Keratinocyte (primary cell): ENCODE measurements around the gene CPA3.

Experiments
- CTCF ChIP-seq, 3 experiments: IDR thresholded peaks in 1 of 3; conservative IDR thresholded peaks in 1 of 3; optimal IDR thresholded peaks in 1 of 3; 2 replicates in 2 of 3; 3 replicates in 1 of 3; pipeline versions ENCODE3 to v1.5.1; 2011; ENCODE audit warnings: low read length in 3 of 3, mild to moderate bottlenecking in 3 of 3, moderate library complexity in 2 of 3, control low read depth in 1 of 3, inconsistent platforms in 1 of 3; ENCODE audit not compliant: insufficient read depth in 2 of 3; ENCODE audit errors: extremely low read depth in 1 of 3
- EZH2 ChIP-seq: IDR thresholded peaks from one replicate; pipeline ENCODE4 v1.6.1; 2012; ENCODE audit warnings: inconsistent platforms, mild to moderate bottlenecking, low read length, moderate library complexity

- TF ChIP-seq CTCF (optimal IDR thresholded peaks at IDR 0.05 in 1 of 3, IDR thresholded peaks at IDR 0.05 in 1 of 3, conservative IDR thresholded peaks at IDR 0.05 in 1 of 3; ENCODE audit: extremely low read depth in 1 of 3, insufficient read depth in 2 of 3, low read length in 3 of 3) (no peak), EZH2 (no peak)
Observed at GRCh38 chr3:148906667-148907066, 41.6 kb downstream of the CPA3 start.
